HEK293 (cell line): Measurements from ENCODE around the gene BRF1.
A peak's percentile ranks its signal among the peaks of the same experiment; 100 is the strongest.

Experiments used
- CTCF ChIA-PET: fragments of 350-600 bp; formaldehyde crosslinking; extraction: SDS; loops from one replicate; lab custom pipeline; 2021; ENCODE audit warnings: antibody characterized with exemption; lab: Yijun Ruan, JAX
- POLR2A ChIA-PET: fragments of 300-600 bp; formaldehyde crosslinking; extraction: SDS; loops from one replicate; lab custom pipeline; 2020; ENCODE audit warnings: antibody characterized with exemption, inconsistent platforms; lab: Yijun Ruan, JAX
- H3K27ac ChIP-seq: fragments of 200-500 bp; sonication (Bioruptor generic); 2 replicates; pipeline ENCODE4 v1.5.1; 2014; ENCODE audit warnings: low read depth, low read length, control low read depth, inconsistent platforms; ENCODE audit errors: extremely low read depth
- H3K36me3 ChIP-seq, 2 experiments: fragments of 200-500 bp in 1 of 2; sonication (Bioruptor generic) in 1 of 2; 1 replicate in 1 of 2; 2 replicates in 1 of 2; pipeline ENCODE4 v1.5.1; 2014 to 2017; ENCODE audit warnings: inconsistent platforms in 2 of 2, low read length in 2 of 2; ENCODE audit not compliant: control insufficient read depth in 2 of 2, insufficient read depth in 1 of 2
- H3K4me1 ChIP-seq: fragments of 200-500 bp; sonication (Bioruptor generic); 2 replicates; pipeline ENCODE4 v1.5.1; 2014; ENCODE audit warnings: mild to moderate bottlenecking, low read length, inconsistent platforms; ENCODE audit not compliant: control insufficient read depth, insufficient read depth
- H3K4me3 ChIP-seq: 2 replicates; pipeline ENCODE4 v1.5.1; 2011; ENCODE audit warnings: low read depth, mild to moderate bottlenecking, control low read depth, low read length, moderate library complexity
- H3K9me3 ChIP-seq: fragments of 200-500 bp; sonication (Bioruptor generic); 2 replicates; pipeline ENCODE4 v1.5.1; 2014; ENCODE audit warnings: low read depth, low read length, inconsistent platforms; ENCODE audit not compliant: control insufficient read depth, insufficient read depth
- GLIS2 ChIP-seq: fragments of 450-650 bp; formaldehyde crosslinking; IDR thresholded peaks from 2 replicates; pipeline ENCODE4 v1.5.1; 2016; ENCODE audit warnings: missing biosample characterization, missing genetic modification characterization
- HOXA7 ChIP-seq: sonication (generic); formaldehyde crosslinking; IDR thresholded peaks from 2 replicates; pipeline ENCODE4 v1.8.1; 2022; ENCODE audit warnings: missing genetic modification reagents, borderline replicate concordance
- KLF8 ChIP-seq: fragments of 450-650 bp; formaldehyde crosslinking; IDR thresholded peaks from 2 replicates; pipeline ENCODE4 v1.5.1; 2016; ENCODE audit warnings: missing biosample characterization, missing genetic modification characterization
- OVOL3 ChIP-seq: fragments of 450-650 bp; formaldehyde crosslinking; IDR thresholded peaks from 2 replicates; pipeline ENCODE4 v1.5.1; 2016; ENCODE audit warnings: missing biosample characterization, missing genetic modification characterization
- SALL2 ChIP-seq: fragments of 450-650 bp; formaldehyde crosslinking; IDR thresholded peaks from 2 replicates; pipeline ENCODE4 v1.5.0; 2017; ENCODE audit warnings: missing biosample characterization, mild to moderate bottlenecking, missing genetic modification characterization, borderline replicate concordance
- SP2 ChIP-seq: fragments of 450-650 bp; formaldehyde crosslinking; IDR thresholded peaks from 2 replicates; pipeline ENCODE4 v1.5.1; 2016; ENCODE audit warnings: missing biosample characterization, missing genetic modification characterization
- ZBTB44 ChIP-seq: fragments of 450-650 bp; IDR thresholded peaks from 2 replicates; pipeline ENCODE4 v1.5.1; 2018; ENCODE audit warnings: missing biosample characterization, mild to moderate bottlenecking, missing genetic modification characterization
- ZNF394 ChIP-seq: fragments of 450-650 bp; formaldehyde crosslinking; IDR thresholded peaks from 2 replicates; pipeline ENCODE4 v1.5.1; 2016; ENCODE audit warnings: missing biosample characterization, missing genetic modification characterization, mild to moderate bottlenecking, moderate library complexity, borderline replicate concordance
- ZNF48 ChIP-seq: fragments of 450-650 bp; formaldehyde crosslinking; IDR thresholded peaks from 2 replicates; pipeline ENCODE4 v1.5.1; 2016; ENCODE audit warnings: missing biosample characterization, missing genetic modification characterization
- ZNF518A ChIP-seq: fragments of 450-650 bp; formaldehyde crosslinking; conservative IDR thresholded peaks from 2 replicates; pipeline ENCODE4 v1.5.1; 2016; ENCODE audit warnings: low read depth, missing biosample characterization, missing genetic modification characterization
- ZNF548 ChIP-seq: fragments of 450-650 bp; formaldehyde crosslinking; IDR thresholded peaks from 2 replicates; pipeline ENCODE4 v1.5.1; 2016; ENCODE audit warnings: missing biosample characterization, missing genetic modification characterization
- ZNF621 ChIP-seq: fragments of 450-650 bp; formaldehyde crosslinking; IDR thresholded peaks from 2 replicates; pipeline ENCODE4 v1.5.1; 2017; ENCODE audit warnings: missing biosample characterization, missing genetic modification characterization
- TF ChIP-seq, protein P1 (sequence below): fragments of 450-650 bp; formaldehyde crosslinking; IDR thresholded peaks from 2 replicates; pipeline ENCODE4 v1.5.1; 2016; ENCODE audit warnings: missing biosample characterization, missing genetic modification characterization
- TF ChIP-seq, protein P2 (sequence below): fragments of 450-650 bp; formaldehyde crosslinking; IDR thresholded peaks from 2 replicates; pipeline ENCODE4 v1.5.1; 2016; ENCODE audit warnings: missing biosample characterization, missing genetic modification characterization
- TF ChIP-seq, protein P3 (sequence below): fragments of 450-650 bp; formaldehyde crosslinking; IDR thresholded peaks from 2 replicates; pipeline ENCODE4 v1.5.1; 2016; ENCODE audit warnings: missing biosample characterization, missing genetic modification characterization

The BRF1 gene

GRCh38 chr14:105173145-105173544 is 127.7 kb downstream of the BRF1 start (continued):
- TF ChIP-seq, protein P1, sequence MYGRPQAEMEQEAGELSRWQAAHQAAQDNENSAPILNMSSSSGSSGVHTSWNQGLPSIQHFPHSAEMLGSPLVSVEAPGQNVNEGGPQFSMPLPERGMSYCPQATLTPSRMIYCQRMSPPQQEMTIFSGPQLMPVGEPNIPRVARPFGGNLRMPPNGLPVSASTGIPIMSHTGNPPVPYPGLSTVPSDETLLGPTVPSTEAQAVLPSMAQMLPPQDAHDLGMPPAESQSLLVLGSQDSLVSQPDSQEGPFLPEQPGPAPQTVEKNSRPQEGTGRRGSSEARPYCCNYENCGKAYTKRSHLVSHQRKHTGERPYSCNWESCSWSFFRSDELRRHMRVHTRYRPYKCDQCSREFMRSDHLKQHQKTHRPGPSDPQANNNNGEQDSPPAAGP (tag by site-specific recombination): 0 out of 2 replicates have a peak, but pooled peaks have one; percentile 18
- TF ChIP-seq ZNF518A (tag by site-specific recombination): no peak
- TF ChIP-seq OVOL3 (tag by site-specific recombination): no peak
- no peak for TF ChIP-seq HOXA7 (CRISPR knock-in tag)
- TF ChIP-seq SP2 (tag by site-specific recombination): peak; percentile 23; the same call in 1 of the 2 replicates
- TF ChIP-seq, protein P2, sequence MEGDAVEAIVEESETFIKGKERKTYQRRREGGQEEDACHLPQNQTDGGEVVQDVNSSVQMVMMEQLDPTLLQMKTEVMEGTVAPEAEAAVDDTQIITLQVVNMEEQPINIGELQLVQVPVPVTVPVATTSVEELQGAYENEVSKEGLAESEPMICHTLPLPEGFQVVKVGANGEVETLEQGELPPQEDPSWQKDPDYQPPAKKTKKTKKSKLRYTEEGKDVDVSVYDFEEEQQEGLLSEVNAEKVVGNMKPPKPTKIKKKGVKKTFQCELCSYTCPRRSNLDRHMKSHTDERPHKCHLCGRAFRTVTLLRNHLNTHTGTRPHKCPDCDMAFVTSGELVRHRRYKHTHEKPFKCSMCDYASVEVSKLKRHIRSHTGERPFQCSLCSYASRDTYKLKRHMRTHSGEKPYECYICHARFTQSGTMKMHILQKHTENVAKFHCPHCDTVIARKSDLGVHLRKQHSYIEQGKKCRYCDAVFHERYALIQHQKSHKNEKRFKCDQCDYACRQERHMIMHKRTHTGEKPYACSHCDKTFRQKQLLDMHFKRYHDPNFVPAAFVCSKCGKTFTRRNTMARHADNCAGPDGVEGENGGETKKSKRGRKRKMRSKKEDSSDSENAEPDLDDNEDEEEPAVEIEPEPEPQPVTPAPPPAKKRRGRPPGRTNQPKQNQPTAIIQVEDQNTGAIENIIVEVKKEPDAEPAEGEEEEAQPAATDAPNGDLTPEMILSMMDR (tag by site-specific recombination): no peak
- 0 out of 2 replicates have a peak, but pooled peaks have one; percentile 30 for TF ChIP-seq KLF8
- no peak for TF ChIP-seq SALL2 (tag by site-specific recombination)
- no peak for TF ChIP-seq ZBTB44 (tag by site-specific recombination)
- no peak for TF ChIP-seq ZNF48 (tag by site-specific recombination)

DNA sequence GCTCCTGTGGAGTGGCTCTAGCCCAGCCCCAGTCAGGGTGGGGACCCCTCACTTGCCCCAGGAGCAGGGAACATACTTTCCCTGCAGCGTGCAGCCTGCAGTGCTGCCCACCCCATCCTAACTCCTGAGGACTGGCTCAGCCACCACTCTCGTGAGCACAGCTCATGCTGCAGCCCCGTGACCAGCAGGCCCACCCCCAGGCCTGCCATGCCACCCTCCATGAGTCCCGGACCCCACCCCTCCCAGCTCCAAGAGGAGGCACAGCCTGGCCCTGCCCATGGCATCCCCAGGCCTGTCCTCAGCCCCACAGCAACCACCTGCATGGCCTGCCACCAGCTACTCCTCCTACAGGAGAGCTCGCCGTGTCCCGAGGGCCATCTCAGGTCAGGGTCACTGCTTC is 128.3 kb downstream of the BRF1 start:
- no peaks in the 10 kb centered on the region for H3K36me3 ChIP-seq
- no peak overlapping the region for H3K27ac ChIP-seq
- peaks cover 3% of the 10 kb centered on the region; the same call in 1 of the 2 replicates for H3K4me1 ChIP-seq
- no peak overlapping the region for H3K4me3 ChIP-seq
- TF ChIP-seq ZNF394 (tag by site-specific recombination) (peak; percentile 57; the same call in 1 of the 2 replicates), ZNF548 (tag by site-specific recombination) (0 out of 2 replicates have a peak, but pooled peaks have one; percentile 13), GLIS2 (peak; percentile 49), ZNF621 (no peak)
- TF ChIP-seq, protein P3, sequence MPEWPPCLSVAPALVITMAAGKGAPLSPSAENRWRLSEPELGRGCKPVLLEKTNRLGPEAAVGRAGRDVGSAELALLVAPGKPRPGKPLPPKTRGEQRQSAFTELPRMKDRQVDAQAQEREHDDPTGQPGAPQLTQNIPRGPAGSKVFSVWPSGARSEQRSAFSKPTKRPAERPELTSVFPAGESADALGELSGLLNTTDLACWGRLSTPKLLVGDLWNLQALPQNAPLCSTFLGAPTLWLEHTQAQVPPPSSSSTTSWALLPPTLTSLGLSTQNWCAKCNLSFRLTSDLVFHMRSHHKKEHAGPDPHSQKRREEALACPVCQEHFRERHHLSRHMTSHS (tag by site-specific recombination): no peak
- ChIA-PET POLR2A (no interaction called here), CTCF (interaction anchor here (0.5 kb wide), 1 partner anchor 1626 kb away, joined by 3 read pairs; no protein-coding TSS in a partner anchor)
- H3K9me3 ChIP-seq: no peaks in the 10 kb centered on the region
